GM12878 (cell line): ENCODE results near the gene NUDT16. TPM values are rescaled to one million over a fixed set of nuclear protein-coding genes. Genes with fewer than 3 reads are reported as not detected.

Experiments
- ATAC-seq: fragments of 200-7000 bp; cut with Tn5 transposase; 3 replicates; pipeline ENCODE4 v1.9.1; 2020; ENCODE audit warnings: mild to moderate bottlenecking, moderate library complexity
- BruUV-seq: library from RNA; stranded (reverse); fragments of 400-500 nt; replicated peaks from 2 replicates; lab custom pipeline; 2021; lab: Mats Ljungman, UMichigan
- CTCF ChIA-PET: fragments of 300-600 bp; sonication (Branson Sonifier 250); formaldehyde crosslinking; extraction: SDS; loops from one replicate; lab custom pipeline; 2021; ENCODE audit warnings: inconsistent platforms; lab: Yijun Ruan, JAX
- POLR2A ChIA-PET: fragments of 350-600 bp; formaldehyde crosslinking; extraction: SDS; loops from one replicate; lab custom pipeline; 2021; ENCODE audit warnings: inconsistent platforms; lab: Charles Lee
- RAD21 ChIA-PET: fragments of 300-600 bp; sonication (Branson Sonifier 250); formaldehyde crosslinking; loops from one replicate; lab custom pipeline; 2023; ENCODE audit warnings: antibody characterized with exemption; ENCODE audit not compliant: unreplicated experiment; lab: Charles Lee
- SMC1A ChIA-PET: fragments of 300-600 bp; sonication (Branson Sonifier 250); formaldehyde crosslinking; loops from one replicate; lab custom pipeline; 2023; ENCODE audit not compliant: unreplicated experiment, uncharacterized antibody; lab: Charles Lee
- DNase-seq: peaks from one replicate; pipeline ENCODE4 v3.0.0-alpha.2; 2011; ENCODE audit warnings: low read depth, low spot score
- FAIRE-seq: peaks from 3 replicates; lab custom pipeline; 2011; peaks lifted over from hg19 to GRCh38; lab: Jason Lieb, UNC
- H2AFZ ChIP-seq: 2 replicates; pipeline ENCODE4 v1.6.0; 2011; ENCODE audit warnings: low read depth, low read length, control low read depth; ENCODE audit not compliant: control insufficient read depth
- H3K27ac ChIP-seq: 2 replicates; pipeline ENCODE4 v1.5.1; 2011; ENCODE audit warnings: control low read depth; ENCODE audit not compliant: control insufficient read depth, insufficient read depth
- H3K27me3 ChIP-seq, 2 experiments: replicated peaks in 1 of 2; 2 replicates each; pipeline versions ENCODE4 v1.6.0 to v1.6.1; 2011; ENCODE audit warnings: low read length in 1 of 2; ENCODE audit not compliant: control insufficient read depth in 2 of 2, insufficient read depth in 2 of 2
- H3K36me3 ChIP-seq, 2 experiments: 2 replicates each; pipeline ENCODE4 v1.5.1; 2011; ENCODE audit warnings: low read length in 1 of 2; ENCODE audit not compliant: control insufficient read depth in 2 of 2, insufficient read depth in 2 of 2
- H3K4me1 ChIP-seq: 2 replicates; pipeline ENCODE4 v1.6.1; 2011; ENCODE audit warnings: mild to moderate bottlenecking, low read length, moderate library complexity, mixed read lengths; ENCODE audit not compliant: control insufficient read depth, insufficient read depth
- H3K4me2 ChIP-seq: 2 replicates; pipeline ENCODE4 v1.6.0; 2011; ENCODE audit warnings: control low read depth; ENCODE audit not compliant: control insufficient read depth, insufficient read depth
- H3K4me3 ChIP-seq: fragments of 200-600 bp; sonication (generic); 2 replicates; pipeline ENCODE4 v1.5.1; 2016
- H3K79me2 ChIP-seq: 2 replicates; pipeline ENCODE4 v1.6.0; 2011; ENCODE audit warnings: low read length; ENCODE audit not compliant: control insufficient read depth, insufficient read depth
- H3K9ac ChIP-seq: 2 replicates; pipeline ENCODE4 v1.8.0; 2011; ENCODE audit warnings: low read length, control low read depth, mixed read lengths; ENCODE audit not compliant: control insufficient read depth, insufficient read depth
- H3K9me3 ChIP-seq: replicated peaks from 3 replicates; pipeline ENCODE4 v1.5.1; 2011; ENCODE audit warnings: mild to moderate bottlenecking, low read length; ENCODE audit not compliant: control insufficient read depth, insufficient read depth
- H4K20me1 ChIP-seq: 2 replicates; pipeline ENCODE4 v1.6.0; 2011; ENCODE audit not compliant: control insufficient read depth, insufficient read depth
- BMI1 ChIP-seq: fragments of 450-650 bp; IDR thresholded peaks from 2 replicates; pipeline ENCODE4 v1.6.1; 2016; ENCODE audit warnings: mild to moderate bottlenecking, moderate library complexity, borderline replicate concordance
- BRCA1 ChIP-seq: IDR thresholded peaks from 2 replicates; pipeline ENCODE4 v1.6.1; 2011; ENCODE audit warnings: low read depth, low read length, improper control_type of control experiment
- EP300 ChIP-seq, 2 experiments: fragments of 150-350 bp in 1 of 2; IDR thresholded peaks; 2 replicates each; pipeline ENCODE4 v1.6.1; 2011 to 2012; ENCODE audit warnings: low read depth in 2 of 2, low read length in 2 of 2, borderline replicate concordance in 1 of 2, improper control_type of control experiment in 1 of 2, inconsistent platforms in 1 of 2; ENCODE audit not compliant: control insufficient read depth in 1 of 2
- KAT2A ChIP-seq: conservative IDR thresholded peaks from 2 replicates; pipeline ENCODE4 v1.6.1; 2011; ENCODE audit warnings: low read depth, low read length; ENCODE audit not compliant: control insufficient read depth
- NR2C2 ChIP-seq: IDR thresholded peaks from 2 replicates; pipeline ENCODE4 v1.6.1; 2011; ENCODE audit warnings: borderline replicate concordance, low read depth; ENCODE audit not compliant: control insufficient read depth, insufficient read length
- NR2F1 ChIP-seq: fragments of 450-650 bp; conservative IDR thresholded peaks from 2 replicates; pipeline ENCODE4 v1.6.1; 2017; ENCODE audit warnings: mild to moderate bottlenecking
- POLR2AphosphoS5 ChIP-seq: IDR thresholded peaks from 2 replicates; pipeline ENCODE4 v1.6.1; 2011; ENCODE audit warnings: mild to moderate bottlenecking, low read length, inconsistent platforms
- SMAD1 ChIP-seq: fragments of 450-650 bp; IDR thresholded peaks from 2 replicates; pipeline ENCODE4 v1.6.1; 2018; ENCODE audit warnings: mild to moderate bottlenecking, low read depth; ENCODE audit not compliant: partially characterized antibody
- SPI1 ChIP-seq: IDR thresholded peaks from 2 replicates; pipeline ENCODE4 v1.6.1; 2011; ENCODE audit warnings: low read depth, mild to moderate bottlenecking, low read length, moderate library complexity, borderline replicate concordance; ENCODE audit not compliant: insufficient read depth
- YY1 ChIP-seq: IDR thresholded peaks from 2 replicates; pipeline ENCODE4 v1.6.1; 2011; ENCODE audit warnings: low read depth, mild to moderate bottlenecking, low read length
- WGBS: methylation state at CpG from one replicate; pipeline ENCODE4 v1.1.6; 2016; ENCODE audit warnings: low lambda C conversion rate; ENCODE audit not compliant: insufficient replicate concordance, insufficient coverage; ENCODE audit errors: missing lambda C conversion rate; 5-methylcytosine and 5-hydroxymethylcytosine counted together
- in situ Hi-C: fragments of 300-500 bp; cut with MboI; formaldehyde crosslinking; loops from 9 replicates; pipeline ENCODE4 v1.14.3; 2018; ENCODE audit warnings: mixed read lengths
- intact Hi-C: fragments of 100-400 bp; cut with micrococcal nuclease; formaldehyde crosslinking; loops from one replicate; pipeline ENCODE4 v1.14.2; 2022; ENCODE audit not compliant: unreplicated experiment
- polyA plus RNA-seq, 11 experiments: library from polyadenylated mRNA; depleted of rRNA in 4 of 11; unstranded in 6 of 11; stranded (reverse) in 5 of 11; fragments of >200 nt; fragmentation: Nextera tagmentation in 4 of 11; fragmentation: Illumina TruSeq in 1 of 11; extraction: Ambion mirVana in 4 of 11; extraction: Trizol in 1 of 11; gene quantifications; 1 replicate in 1 of 11; 2 replicates in 10 of 11; pipeline versions ENCODE4 v1.2.1 to v1.2.3, GENCODE V29; 2011 to 2016; ENCODE audit warnings: inconsistent platforms in 2 of 11, missing spikeins in 2 of 11, low read depth in 1 of 11
- total RNA-seq, 4 experiments: library from RNA; depleted of rRNA in 3 of 4; stranded (reverse); fragments of >200 nt in 3 of 4; fragmentation: Illumina TruSeq in 1 of 4; extraction: Trizol in 1 of 4; gene quantifications; 2 replicates each; pipeline versions ENCODE4 v1.2.1 to v1.2.3, GENCODE V29; 2013 to 2021
- TF ChIP-seq, protein P1 (sequence below): fragments of 450-650 bp; formaldehyde crosslinking; IDR thresholded peaks from 2 replicates; pipeline ENCODE4 v1.4.0; 2020; ENCODE audit warnings: mild to moderate bottlenecking, moderate library complexity
- TF ChIP-seq, protein P2 (sequence below): fragments of 450-650 bp; IDR thresholded peaks from 2 replicates; pipeline ENCODE4 v1.6.1; 2017; ENCODE audit warnings: borderline replicate concordance
- TF ChIP-seq, protein P3 (sequence below): IDR thresholded peaks from 2 replicates; pipeline ENCODE4 v1.6.1; 2012; ENCODE audit warnings: low read depth, low read length, improper control_type of control experiment
- TF ChIP-seq, protein P4 (sequence below): IDR thresholded peaks from 2 replicates; pipeline ENCODE4 v1.6.1; 2011; ENCODE audit warnings: borderline replicate concordance, low read depth, mild to moderate bottlenecking, moderate library complexity, mixed read lengths, low read length; ENCODE audit not compliant: insufficient read depth; ENCODE audit errors: extremely low read length
- TF ChIP-seq, protein P5 (sequence below): IDR thresholded peaks from 2 replicates; pipeline ENCODE4 v1.6.1; 2011; ENCODE audit warnings: borderline replicate concordance, low read depth, mild to moderate bottlenecking, moderate library complexity, low read length; ENCODE audit not compliant: insufficient read depth, poor library complexity, severe bottlenecking

NUDT16 gene
- total and polyA plus RNA-seq, 10 of the 15 experiments (the other 5 are each of a cell fraction or from before 2014, with no cell fraction given), result 1.4 to 16.6 (median 10.4) TPM

DNA sequence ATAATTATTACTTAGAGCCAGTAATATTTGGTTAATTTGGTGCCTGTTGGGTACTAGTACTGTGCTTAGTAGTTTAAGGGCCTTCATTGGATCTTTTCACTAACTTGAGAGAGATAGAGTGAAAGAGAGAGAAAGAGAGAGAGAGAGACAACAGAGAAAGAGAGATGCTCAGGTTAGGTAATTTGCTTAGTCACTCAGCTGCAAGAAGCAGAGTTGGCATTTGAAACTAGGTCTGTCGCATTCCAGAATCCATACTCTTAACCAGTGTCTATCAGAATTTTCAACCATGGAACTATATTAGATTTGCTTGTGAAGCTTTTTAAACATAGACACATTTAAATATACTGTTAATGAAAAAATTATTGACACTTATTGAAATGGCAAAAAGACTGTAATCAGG, 31.1 kb upstream of the NUDT16 start:
- DNase-seq, result no peak
- H3K27me3 ChIP-seq, result no peaks in the 10 kb centered on the region
- H3K4me3 ChIP-seq, result no peak overlapping the region
- H2AFZ ChIP-seq, result no peak overlapping the region
- no peaks in the 10 kb centered on the region for H3K36me3 ChIP-seq
- H3K27ac ChIP-seq, result no peak overlapping the region
- no peaks in the 10 kb centered on the region for H3K4me1 ChIP-seq
- no peak overlapping the region for H3K4me2 ChIP-seq
- WGBS, result 28% methylated on average over 1 of the region's 1 CpG
- SMC1A ChIA-PET, result interaction anchor here (0.7 to 1.3 kb wide), 2 partner anchors 8 to 10 kb away, joined by 3 read pairs; no protein-coding TSS in a partner anchor
- CTCF ChIA-PET, result no interaction called here
- in situ Hi-C loops (no loop called here), intact Hi-C loops (no loop called here)
- FAIRE-seq, result no peak
- no TSS peak for BruUV-seq
- no peak overlapping the region for H3K9ac ChIP-seq
- RAD21 ChIA-PET, result no interaction called here
- no peaks in the 10 kb centered on the region for H3K79me2 ChIP-seq
- POLR2A ChIA-PET, result no interaction called here
- no peaks in the 10 kb centered on the region for H4K20me1 ChIP-seq
- no peak for ATAC-seq
- H3K9me3 ChIP-seq, result no peaks in the 10 kb centered on the region
- TF ChIP-seq, protein P1, sequence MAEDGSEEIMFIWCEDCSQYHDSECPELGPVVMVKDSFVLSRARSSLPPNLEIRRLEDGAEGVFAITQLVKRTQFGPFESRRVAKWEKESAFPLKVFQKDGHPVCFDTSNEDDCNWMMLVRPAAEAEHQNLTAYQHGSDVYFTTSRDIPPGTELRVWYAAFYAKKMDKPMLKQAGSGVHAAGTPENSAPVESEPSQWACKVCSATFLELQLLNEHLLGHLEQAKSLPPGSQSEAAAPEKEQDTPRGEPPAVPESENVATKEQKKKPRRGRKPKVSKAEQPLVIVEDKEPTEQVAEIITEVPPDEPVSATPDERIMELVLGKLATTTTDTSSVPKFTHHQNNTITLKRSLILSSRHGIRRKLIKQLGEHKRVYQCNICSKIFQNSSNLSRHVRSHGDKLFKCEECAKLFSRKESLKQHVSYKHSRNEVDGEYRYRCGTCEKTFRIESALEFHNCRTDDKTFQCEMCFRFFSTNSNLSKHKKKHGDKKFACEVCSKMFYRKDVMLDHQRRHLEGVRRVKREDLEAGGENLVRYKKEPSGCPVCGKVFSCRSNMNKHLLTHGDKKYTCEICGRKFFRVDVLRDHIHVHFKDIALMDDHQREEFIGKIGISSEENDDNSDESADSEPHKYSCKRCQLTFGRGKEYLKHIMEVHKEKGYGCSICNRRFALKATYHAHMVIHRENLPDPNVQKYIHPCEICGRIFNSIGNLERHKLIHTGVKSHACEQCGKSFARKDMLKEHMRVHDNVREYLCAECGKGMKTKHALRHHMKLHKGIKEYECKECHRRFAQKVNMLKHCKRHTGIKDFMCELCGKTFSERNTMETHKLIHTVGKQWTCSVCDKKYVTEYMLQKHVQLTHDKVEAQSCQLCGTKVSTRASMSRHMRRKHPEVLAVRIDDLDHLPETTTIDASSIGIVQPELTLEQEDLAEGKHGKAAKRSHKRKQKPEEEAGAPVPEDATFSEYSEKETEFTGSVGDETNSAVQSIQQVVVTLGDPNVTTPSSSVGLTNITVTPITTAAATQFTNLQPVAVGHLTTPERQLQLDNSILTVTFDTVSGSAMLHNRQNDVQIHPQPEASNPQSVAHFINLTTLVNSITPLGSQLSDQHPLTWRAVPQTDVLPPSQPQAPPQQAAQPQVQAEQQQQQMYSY (CRISPR knock-in tag), result no peak
- TF ChIP-seq SMAD1 (no peak), NR2C2 (no peak), SPI1 (no peak), BMI1 (no peak), BRCA1 (no peak), KAT2A (no peak), NR2F1 (no peak), EP300 (IDR thresholded peaks at IDR 0.05; ENCODE audit: borderline replicate concordance in 1 of 2, control insufficient read depth in 1 of 2, low read depth in 2 of 2, low read length in 2 of 2) (no peak), POLR2AphosphoS5 (no peak), YY1 (no peak)
- TF ChIP-seq, protein P2, sequence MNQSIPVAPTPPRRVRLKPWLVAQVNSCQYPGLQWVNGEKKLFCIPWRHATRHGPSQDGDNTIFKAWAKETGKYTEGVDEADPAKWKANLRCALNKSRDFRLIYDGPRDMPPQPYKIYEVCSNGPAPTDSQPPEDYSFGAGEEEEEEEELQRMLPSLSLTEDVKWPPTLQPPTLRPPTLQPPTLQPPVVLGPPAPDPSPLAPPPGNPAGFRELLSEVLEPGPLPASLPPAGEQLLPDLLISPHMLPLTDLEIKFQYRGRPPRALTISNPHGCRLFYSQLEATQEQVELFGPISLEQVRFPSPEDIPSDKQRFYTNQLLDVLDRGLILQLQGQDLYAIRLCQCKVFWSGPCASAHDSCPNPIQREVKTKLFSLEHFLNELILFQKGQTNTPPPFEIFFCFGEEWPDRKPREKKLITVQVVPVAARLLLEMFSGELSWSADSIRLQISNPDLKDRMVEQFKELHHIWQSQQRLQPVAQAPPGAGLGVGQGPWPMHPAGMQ, result no peak
- TF ChIP-seq, protein P3, sequence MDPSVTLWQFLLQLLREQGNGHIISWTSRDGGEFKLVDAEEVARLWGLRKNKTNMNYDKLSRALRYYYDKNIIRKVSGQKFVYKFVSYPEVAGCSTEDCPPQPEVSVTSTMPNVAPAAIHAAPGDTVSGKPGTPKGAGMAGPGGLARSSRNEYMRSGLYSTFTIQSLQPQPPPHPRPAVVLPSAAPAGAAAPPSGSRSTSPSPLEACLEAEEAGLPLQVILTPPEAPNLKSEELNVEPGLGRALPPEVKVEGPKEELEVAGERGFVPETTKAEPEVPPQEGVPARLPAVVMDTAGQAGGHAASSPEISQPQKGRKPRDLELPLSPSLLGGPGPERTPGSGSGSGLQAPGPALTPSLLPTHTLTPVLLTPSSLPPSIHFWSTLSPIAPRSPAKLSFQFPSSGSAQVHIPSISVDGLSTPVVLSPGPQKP, result no peak
- TF ChIP-seq, protein P4, sequence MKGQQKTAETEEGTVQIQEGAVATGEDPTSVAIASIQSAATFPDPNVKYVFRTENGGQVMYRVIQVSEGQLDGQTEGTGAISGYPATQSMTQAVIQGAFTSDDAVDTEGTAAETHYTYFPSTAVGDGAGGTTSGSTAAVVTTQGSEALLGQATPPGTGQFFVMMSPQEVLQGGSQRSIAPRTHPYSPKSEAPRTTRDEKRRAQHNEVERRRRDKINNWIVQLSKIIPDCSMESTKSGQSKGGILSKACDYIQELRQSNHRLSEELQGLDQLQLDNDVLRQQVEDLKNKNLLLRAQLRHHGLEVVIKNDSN, result no peak
- TF ChIP-seq, protein P5, sequence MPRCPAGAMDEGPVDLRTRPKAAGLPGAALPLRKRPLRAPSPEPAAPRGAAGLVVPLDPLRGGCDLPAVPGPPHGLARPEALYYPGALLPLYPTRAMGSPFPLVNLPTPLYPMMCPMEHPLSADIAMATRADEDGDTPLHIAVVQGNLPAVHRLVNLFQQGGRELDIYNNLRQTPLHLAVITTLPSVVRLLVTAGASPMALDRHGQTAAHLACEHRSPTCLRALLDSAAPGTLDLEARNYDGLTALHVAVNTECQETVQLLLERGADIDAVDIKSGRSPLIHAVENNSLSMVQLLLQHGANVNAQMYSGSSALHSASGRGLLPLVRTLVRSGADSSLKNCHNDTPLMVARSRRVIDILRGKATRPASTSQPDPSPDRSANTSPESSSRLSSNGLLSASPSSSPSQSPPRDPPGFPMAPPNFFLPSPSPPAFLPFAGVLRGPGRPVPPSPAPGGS, result no peak
